Upper lobe of left lung (tissue), 6 donors: Measurements from ENCODE around the gene FNIP1. TPM values are rescaled to one million over a fixed set of nuclear protein-coding genes. Genes with fewer than 3 reads are reported as not detected.
A peak's percentile ranks its signal among the peaks of the same experiment; 100 is the strongest.

Experiments used
- ATAC-seq, 2 donors: fragments of 200-7000 bp; cut with Tn5 transposase; one replicate each; pipeline ENCODE4 v1.9.1; 2022; ENCODE audit warnings: mild to moderate bottlenecking in 2 of 2, moderate library complexity in 2 of 2; ENCODE audit not compliant: low FRiP score in 2 of 2
- DNase-seq, 2 donors: peaks; one replicate each; pipeline ENCODE4 v3.0.0-alpha.2; 2019 to 2020
- H3K27ac ChIP-seq, 4 donors: fragments of 200-600 bp; sonication (generic); one replicate each; pipeline ENCODE4 v1.5.1; 2016 to 2019
- H3K27me3 ChIP-seq, 4 donors: fragments of 200-600 bp; sonication (generic); one replicate each; pipeline ENCODE4 v1.5.1; 2017 to 2019
- H3K36me3 ChIP-seq, 4 donors: fragments of 200-600 bp; sonication (generic); one replicate each; pipeline ENCODE4 v1.5.1; 2016 to 2019
- H3K4me1 ChIP-seq, 4 donors: fragments of 200-600 bp; sonication (generic); one replicate each; pipeline ENCODE4 v1.5.1; 2018 to 2019
- H3K4me3 ChIP-seq, 4 donors: fragments of 200-600 bp; sonication (generic); one replicate each; pipeline ENCODE4 v1.5.1; 2017 to 2019; ENCODE audit warnings: mild to moderate bottlenecking in 2 of 4, moderate library complexity in 1 of 4
- H3K9me3 ChIP-seq, 4 donors: fragments of 200-600 bp; sonication (generic); one replicate each; pipeline ENCODE4 v1.5.1; 2018 to 2019
- EP300 ChIP-seq, 4 donors: sonication (generic); formaldehyde crosslinking; IDR thresholded peaks; one replicate each; pipeline ENCODE4 v1.5.1; 2017; ENCODE audit warnings: antibody characterized with exemption in 4 of 4, control low read depth in 2 of 4
- POLR2A ChIP-seq, 4 donors: fragments of 450-650 bp; IDR thresholded peaks; one replicate each; pipeline ENCODE4 v1.5.1; 2016 to 2017; ENCODE audit warnings: antibody characterized with exemption in 4 of 4, mild to moderate bottlenecking in 2 of 4
- POLR2AphosphoS5 ChIP-seq, 2 donors: sonication (generic); formaldehyde crosslinking; IDR thresholded peaks; one replicate each; pipeline ENCODE4 v1.5.1; 2017; ENCODE audit warnings: antibody characterized with exemption in 2 of 2
- WGBS, 2 donors: methylation state at CpG; one replicate each; pipeline ENCODE4 v1.1.5; 2017 to 2018; 5-methylcytosine and 5-hydroxymethylcytosine counted together
- total RNA-seq, 6 donors: library from RNA; depleted of rRNA in 4 of 6; stranded (reverse); fragments of >200 nt in 4 of 6; gene quantifications; one replicate each; pipeline versions ENCODE4 v1.1.0 to v1.2.1, GENCODE V29; 2016 to 2021
- TF ChIP-seq, protein P1 (sequence below), 6 experiments: fragments of 450-650 bp in 4 of 6; fragments of 200-600 bp in 2 of 6; sonication (generic) in 2 of 6; IDR thresholded peaks; one replicate each; pipeline ENCODE4 v1.5.1; 2016 to 2019; ENCODE audit warnings: antibody characterized with exemption in 6 of 6
- donor health status: DM: no; HTN: no; CAD: no; lungs with moderate emphysema.
- donor health status: DM: no; HTN: yes; CAD: no; lungs with severe emphysema.

FNIP1 gene
- total RNA-seq, 6 donors from 2014 or later, result 34.4 to 58.7 (median 42.3) TPM

DNA sequence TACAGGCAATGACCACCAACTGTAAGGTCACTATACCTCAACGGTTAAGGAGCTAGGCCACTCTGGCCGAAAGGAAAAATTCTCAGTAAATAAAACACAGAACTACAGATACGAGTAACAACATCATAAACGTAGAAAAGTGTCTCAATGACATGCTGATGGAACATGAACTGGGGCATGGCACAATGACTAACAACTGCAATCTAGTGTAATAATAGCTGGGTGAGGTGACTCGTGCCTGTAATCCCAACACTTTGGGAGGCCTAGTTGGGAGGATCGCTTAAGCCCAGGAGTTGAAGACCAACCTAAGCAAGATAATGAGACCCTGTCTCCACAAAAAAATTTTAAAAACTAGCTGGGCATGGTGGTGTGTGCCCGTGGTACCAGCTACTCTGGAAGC, 152.0 kb downstream of the FNIP1 start:
- no peaks in the 10 kb centered on the region for H3K9me3 ChIP-seq
- 96% methylated on average over 7 of the region's 7 CpGs for WGBS, 2 donors
- DNase-seq (no peak), ATAC-seq (no peak)
- TF ChIP-seq, protein P1, sequence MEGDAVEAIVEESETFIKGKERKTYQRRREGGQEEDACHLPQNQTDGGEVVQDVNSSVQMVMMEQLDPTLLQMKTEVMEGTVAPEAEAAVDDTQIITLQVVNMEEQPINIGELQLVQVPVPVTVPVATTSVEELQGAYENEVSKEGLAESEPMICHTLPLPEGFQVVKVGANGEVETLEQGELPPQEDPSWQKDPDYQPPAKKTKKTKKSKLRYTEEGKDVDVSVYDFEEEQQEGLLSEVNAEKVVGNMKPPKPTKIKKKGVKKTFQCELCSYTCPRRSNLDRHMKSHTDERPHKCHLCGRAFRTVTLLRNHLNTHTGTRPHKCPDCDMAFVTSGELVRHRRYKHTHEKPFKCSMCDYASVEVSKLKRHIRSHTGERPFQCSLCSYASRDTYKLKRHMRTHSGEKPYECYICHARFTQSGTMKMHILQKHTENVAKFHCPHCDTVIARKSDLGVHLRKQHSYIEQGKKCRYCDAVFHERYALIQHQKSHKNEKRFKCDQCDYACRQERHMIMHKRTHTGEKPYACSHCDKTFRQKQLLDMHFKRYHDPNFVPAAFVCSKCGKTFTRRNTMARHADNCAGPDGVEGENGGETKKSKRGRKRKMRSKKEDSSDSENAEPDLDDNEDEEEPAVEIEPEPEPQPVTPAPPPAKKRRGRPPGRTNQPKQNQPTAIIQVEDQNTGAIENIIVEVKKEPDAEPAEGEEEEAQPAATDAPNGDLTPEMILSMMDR (IDR thresholded peaks at IDR 0.05), result no peak
- TF ChIP-seq POLR2A (IDR thresholded peaks at IDR 0.05), result no peak
- no peak for TF ChIP-seq POLR2AphosphoS5 (IDR thresholded peaks at IDR 0.05)
- TF ChIP-seq EP300 (IDR thresholded peaks at IDR 0.05), result no peak
- H3K27ac ChIP-seq, result no peak overlapping the region
- H3K36me3 ChIP-seq, result peaks cover 0 to 56% (median 10%) of the 10 kb centered on the region in 4 donors
- no peak overlapping the region for H3K4me3 ChIP-seq
- H3K4me1 ChIP-seq, result no peaks in the 10 kb centered on the region
- H3K27me3 ChIP-seq, result no peaks in the 10 kb centered on the region

DNA sequence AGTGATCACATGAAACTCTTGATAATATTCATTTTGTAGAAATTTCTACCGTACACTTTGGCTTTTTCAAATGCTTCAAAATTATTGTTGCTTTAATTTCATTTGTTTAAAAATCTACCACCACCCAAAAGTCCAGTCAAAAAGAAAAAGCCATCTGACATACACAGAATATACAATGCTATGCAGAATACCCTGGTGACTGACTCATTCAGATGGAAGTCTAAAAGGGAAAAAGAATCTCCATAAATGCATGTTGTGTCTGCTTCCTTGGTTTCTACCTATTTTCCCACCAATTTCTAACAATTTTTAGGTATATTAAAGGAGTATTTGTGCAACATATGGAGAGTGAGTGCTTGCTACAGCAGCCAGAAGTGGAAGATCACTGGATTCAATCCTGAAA, 152.4 kb downstream of the FNIP1 start:
- DNase-seq (no peak), ATAC-seq (no peak)
- Histone ChIP-seq H3K36me3 (peaks cover 0 to 52% (median 10%) of the 10 kb centered on the region in 4 donors), H3K27me3 (no peaks in the 10 kb centered on the region), H3K4me3 (no peak overlapping the region), H3K27ac (no peak overlapping the region), H3K9me3 (no peaks in the 10 kb centered on the region), H3K4me1 (no peaks in the 10 kb centered on the region)
- TF ChIP-seq, protein P1 (IDR thresholded peaks at IDR 0.05), result no peak
- TF ChIP-seq POLR2A (IDR thresholded peaks at IDR 0.05) (no peak), POLR2AphosphoS5 (IDR thresholded peaks at IDR 0.05) (no peak), EP300 (IDR thresholded peaks at IDR 0.05) (no peak)
- 86 to 95% methylated on average over 1 of the region's 1 CpG for WGBS, 2 donors

DNA sequence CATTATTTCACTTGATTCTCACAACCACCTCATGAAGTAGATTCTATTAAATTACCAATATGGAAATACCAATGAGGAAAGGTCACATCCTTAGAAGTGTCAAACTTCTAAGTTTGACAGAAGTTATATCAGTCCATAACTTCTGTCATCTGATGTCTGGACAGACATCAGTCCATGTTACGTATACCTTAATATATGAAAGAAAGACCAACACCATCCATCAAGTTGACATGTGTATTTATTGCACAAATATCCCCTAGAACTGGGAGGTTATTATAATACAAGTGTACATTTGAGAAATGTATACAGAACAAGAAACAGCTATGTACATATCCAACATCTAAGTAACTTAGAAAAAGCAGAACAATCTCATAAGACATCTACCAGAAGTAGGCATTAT, 155.3 kb downstream of the FNIP1 start:
- no peaks in the 10 kb centered on the region for H3K27me3 ChIP-seq

DNA sequence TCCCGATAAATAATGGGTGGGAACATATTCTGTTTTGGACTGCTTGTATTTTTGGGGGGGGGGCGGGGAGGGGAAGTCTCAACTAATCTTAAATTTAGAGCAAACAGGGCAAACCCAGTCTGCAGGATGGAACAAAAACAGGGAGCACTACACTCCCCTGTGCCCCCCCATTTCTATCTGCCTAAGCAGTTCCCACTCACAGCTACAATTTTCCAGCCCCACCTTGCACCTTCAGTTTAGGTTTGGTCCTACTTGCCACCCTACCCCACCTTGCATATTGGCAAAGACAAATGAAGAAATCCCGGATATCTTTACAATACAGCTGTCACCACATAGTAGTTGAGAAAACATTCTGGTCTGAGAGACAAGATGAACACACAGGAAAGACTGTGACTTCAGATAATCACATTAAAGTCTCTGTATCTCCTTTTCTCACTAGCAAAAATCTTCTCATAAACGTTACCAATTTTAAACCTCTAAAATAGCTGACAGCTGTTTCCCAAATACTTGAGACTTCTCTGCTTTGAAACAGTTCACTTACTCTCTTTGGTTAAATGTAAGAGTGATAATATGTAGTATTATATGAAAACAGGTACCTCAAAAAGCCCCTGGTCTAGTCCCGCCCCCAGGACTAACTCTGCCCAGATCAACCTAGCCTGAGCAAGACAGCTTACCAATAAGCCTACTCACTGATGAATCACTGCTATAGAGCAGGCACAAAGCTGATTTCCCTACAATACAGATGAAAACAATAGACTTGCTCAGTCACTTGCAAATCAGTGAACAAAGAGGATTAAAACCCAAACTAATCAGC, 156.6 kb downstream of the FNIP1 start:
- 45 to 52% methylated on average over 5 of the region's 5 CpGs for WGBS, 2 donors
- no peak for DNase-seq

More for the DNA sequence above, 155.3 kb downstream of the FNIP1 start:
- no peaks in the 10 kb centered on the region for H3K9me3 ChIP-seq
- H3K36me3 ChIP-seq, result peaks cover 0 to 36% (median 10%) of the 10 kb centered on the region in 4 donors
- H3K4me3 ChIP-seq, result no peak overlapping the region
- WGBS, 2 donors, result 89 to 92% methylated on average over 1 of the region's 1 CpG
- peak overlapping the region in 1 of 4 donors; percentile 58 for H3K27ac ChIP-seq
- H3K4me1 ChIP-seq, result peaks cover 4 to 9% (median 8%) of the 10 kb centered on the region in 4 donors
- no peak for TF ChIP-seq POLR2A (IDR thresholded peaks at IDR 0.05)
- TF ChIP-seq EP300 (IDR thresholded peaks at IDR 0.05), result no peak
- no peak for TF ChIP-seq POLR2AphosphoS5 (IDR thresholded peaks at IDR 0.05)
- TF ChIP-seq, protein P1 (IDR thresholded peaks at IDR 0.05), result no peak
- DNase-seq (no peak), ATAC-seq (no peak)

More for the DNA sequence above, 156.6 kb downstream of the FNIP1 start:
- Histone ChIP-seq H3K4me1 (peaks cover 7 to 14% (median 12%) of the 10 kb centered on the region in 4 donors), H3K9me3 (no peaks in the 10 kb centered on the region), H3K4me3 (no peak overlapping the region), H3K27ac (peak overlapping the region in 2 of 4 donors; percentile 5 to 58), H3K36me3 (peaks cover 0 to 25% (median 5%) of the 10 kb centered on the region in 4 donors), H3K27me3 (no peaks in the 10 kb centered on the region)
- TF ChIP-seq, protein P1 (IDR thresholded peaks at IDR 0.05), result no peak
- TF ChIP-seq EP300 (IDR thresholded peaks at IDR 0.05) (no peak), POLR2A (IDR thresholded peaks at IDR 0.05) (no peak), POLR2AphosphoS5 (IDR thresholded peaks at IDR 0.05) (no peak)
- no peak for ATAC-seq
